Lower leg skin (tissue), 3 donors: Measurements from ENCODE around the gene FER1L5.

Source experiments
- POLR2A ChIP-seq, 2 donors: fragments of 450-650 bp; IDR thresholded peaks; one replicate each; pipeline ENCODE4 v1.6.1; 2016 to 2017; ENCODE audit warnings: antibody characterized with exemption in 2 of 2, mild to moderate bottlenecking in 1 of 2, moderate library complexity in 1 of 2
- TF ChIP-seq, protein P1 (sequence below), 3 donors: fragments of 450-650 bp; IDR thresholded peaks; one replicate each; pipeline ENCODE4 v1.5.1; 2016; ENCODE audit warnings: antibody characterized with exemption in 3 of 3, mild to moderate bottlenecking in 3 of 3, moderate library complexity in 2 of 3

DNA sequence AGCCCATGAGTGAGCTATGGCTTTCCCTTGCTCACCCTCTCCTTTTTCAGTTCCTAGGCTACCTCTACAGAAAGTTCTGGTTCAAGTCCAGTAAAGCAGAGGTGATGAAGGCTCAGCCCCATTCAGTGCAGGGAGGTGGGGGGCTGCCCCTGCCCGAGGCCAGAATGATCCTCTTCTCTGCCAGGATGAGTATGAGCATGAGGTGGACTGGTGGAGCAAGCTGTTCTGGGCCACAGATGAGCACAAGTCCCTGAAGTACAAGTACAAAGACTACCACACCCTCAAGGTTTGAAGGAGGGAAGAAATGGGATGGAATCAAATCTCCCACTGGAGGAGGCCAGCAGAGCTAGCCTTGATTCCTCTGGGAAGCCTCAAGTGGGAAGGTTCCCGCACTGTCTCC lies 54.9 kb downstream of the FER1L5 start:
- TF ChIP-seq, protein P1, sequence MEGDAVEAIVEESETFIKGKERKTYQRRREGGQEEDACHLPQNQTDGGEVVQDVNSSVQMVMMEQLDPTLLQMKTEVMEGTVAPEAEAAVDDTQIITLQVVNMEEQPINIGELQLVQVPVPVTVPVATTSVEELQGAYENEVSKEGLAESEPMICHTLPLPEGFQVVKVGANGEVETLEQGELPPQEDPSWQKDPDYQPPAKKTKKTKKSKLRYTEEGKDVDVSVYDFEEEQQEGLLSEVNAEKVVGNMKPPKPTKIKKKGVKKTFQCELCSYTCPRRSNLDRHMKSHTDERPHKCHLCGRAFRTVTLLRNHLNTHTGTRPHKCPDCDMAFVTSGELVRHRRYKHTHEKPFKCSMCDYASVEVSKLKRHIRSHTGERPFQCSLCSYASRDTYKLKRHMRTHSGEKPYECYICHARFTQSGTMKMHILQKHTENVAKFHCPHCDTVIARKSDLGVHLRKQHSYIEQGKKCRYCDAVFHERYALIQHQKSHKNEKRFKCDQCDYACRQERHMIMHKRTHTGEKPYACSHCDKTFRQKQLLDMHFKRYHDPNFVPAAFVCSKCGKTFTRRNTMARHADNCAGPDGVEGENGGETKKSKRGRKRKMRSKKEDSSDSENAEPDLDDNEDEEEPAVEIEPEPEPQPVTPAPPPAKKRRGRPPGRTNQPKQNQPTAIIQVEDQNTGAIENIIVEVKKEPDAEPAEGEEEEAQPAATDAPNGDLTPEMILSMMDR (IDR thresholded peaks at IDR 0.05) = no peak
- TF ChIP-seq POLR2A (IDR thresholded peaks at IDR 0.05) = no peak
